Suprapubic skin (tissue), 4 donors: ENCODE results near the gene GSTO2.

Experiments
- EP300 ChIP-seq: sonication (generic); formaldehyde crosslinking; IDR thresholded peaks from one replicate; pipeline ENCODE4 v1.6.1; 2017; ENCODE audit warnings: antibody characterized with exemption
- POLR2AphosphoS5 ChIP-seq, 3 donors: sonication (generic); formaldehyde crosslinking; IDR thresholded peaks; one replicate each; pipeline ENCODE4 v1.6.1; 2017; ENCODE audit warnings: antibody characterized with exemption in 3 of 3
- TF ChIP-seq, protein P1 (sequence below), 2 donors: fragments of 200-600 bp in 1 of 2; fragments of 450-650 bp in 1 of 2; sonication (generic) in 1 of 2; IDR thresholded peaks; one replicate each; pipeline ENCODE4 v1.5.1; 2016 to 2019; ENCODE audit warnings: antibody characterized with exemption in 2 of 2, mild to moderate bottlenecking in 1 of 2, moderate library complexity in 1 of 2

DNA sequence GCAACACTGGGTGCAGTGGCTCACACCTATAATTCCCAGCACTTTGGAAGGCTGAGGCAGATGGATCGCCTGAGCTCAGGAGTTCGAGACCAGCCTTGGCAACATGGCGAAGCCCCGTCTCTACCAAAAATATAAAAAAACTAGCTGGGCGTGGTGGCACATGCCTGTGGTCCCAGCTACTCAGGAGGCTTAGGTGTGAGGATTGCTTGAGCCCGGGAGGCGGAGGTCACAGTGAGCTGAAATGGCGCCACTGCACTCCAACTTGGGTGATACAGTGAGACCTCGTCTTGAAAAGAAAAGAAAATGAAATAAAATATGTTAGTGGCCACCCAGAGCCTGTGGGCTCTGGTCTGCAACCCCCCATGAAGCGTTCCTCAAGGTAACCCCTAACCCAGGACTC, 55.9 kb downstream of the GSTO2 start:
- TF ChIP-seq, protein P1, sequence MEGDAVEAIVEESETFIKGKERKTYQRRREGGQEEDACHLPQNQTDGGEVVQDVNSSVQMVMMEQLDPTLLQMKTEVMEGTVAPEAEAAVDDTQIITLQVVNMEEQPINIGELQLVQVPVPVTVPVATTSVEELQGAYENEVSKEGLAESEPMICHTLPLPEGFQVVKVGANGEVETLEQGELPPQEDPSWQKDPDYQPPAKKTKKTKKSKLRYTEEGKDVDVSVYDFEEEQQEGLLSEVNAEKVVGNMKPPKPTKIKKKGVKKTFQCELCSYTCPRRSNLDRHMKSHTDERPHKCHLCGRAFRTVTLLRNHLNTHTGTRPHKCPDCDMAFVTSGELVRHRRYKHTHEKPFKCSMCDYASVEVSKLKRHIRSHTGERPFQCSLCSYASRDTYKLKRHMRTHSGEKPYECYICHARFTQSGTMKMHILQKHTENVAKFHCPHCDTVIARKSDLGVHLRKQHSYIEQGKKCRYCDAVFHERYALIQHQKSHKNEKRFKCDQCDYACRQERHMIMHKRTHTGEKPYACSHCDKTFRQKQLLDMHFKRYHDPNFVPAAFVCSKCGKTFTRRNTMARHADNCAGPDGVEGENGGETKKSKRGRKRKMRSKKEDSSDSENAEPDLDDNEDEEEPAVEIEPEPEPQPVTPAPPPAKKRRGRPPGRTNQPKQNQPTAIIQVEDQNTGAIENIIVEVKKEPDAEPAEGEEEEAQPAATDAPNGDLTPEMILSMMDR (IDR thresholded peaks at IDR 0.05): no peak
- no peak for TF ChIP-seq POLR2AphosphoS5 (IDR thresholded peaks at IDR 0.05)
- no peak for TF ChIP-seq EP300
